Measurements from ENCODE around the gene HOXC11.

Gene HOXC11

DNA sequence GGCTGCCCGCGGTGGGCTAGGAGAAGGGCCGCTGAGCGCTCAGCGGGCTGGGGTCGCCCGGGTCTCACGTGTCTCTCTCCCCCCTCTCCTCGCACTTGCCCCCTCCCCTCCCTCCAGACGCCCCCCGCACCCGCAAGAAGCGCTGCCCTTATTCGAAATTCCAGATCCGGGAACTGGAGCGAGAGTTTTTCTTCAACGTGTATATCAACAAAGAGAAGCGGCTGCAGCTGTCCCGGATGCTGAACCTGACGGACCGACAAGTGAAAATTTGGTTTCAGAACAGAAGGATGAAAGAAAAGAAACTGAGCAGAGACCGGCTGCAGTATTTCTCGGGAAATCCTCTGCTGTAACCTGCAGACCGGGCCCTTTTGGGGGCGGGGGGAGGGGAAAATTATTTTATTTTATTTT lies 2.1 kb downstream of the HOXC11 start:
- no peak for DNase-seq

DNA sequence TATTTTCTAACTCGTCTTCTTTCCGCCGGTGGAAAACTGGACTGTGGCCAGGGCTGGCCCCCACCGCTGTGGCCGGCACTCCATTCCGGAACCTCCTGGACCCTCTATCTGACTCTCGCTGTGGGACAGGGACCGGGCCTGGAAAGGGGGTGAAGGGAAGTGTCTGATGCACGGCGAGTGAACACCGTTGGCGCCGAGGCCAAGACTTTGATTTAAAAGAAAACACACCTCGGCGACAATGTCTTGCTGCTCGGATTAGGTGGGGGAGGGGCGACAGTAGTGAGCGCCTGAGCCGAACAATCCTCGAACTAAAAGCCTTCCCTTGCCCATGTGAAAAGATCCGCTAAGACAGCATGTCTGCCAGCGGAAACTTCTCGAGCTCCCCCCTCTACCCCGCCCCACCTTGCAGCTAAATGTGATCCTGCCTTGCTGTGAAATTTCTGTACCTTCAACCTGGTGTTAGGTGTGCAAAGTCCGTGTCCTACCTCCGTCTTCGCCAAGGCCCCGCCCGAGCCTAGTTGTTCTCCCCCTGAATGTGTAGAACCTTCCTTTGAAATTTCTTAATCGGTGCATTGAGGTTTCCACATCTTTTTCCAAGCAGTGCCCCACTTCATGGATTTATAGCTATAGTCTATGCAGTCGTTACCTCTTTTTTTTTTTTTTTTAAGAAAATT lies 2.7 kb downstream of the HOXC11 start:
- DNase-seq: no peak

DNA sequence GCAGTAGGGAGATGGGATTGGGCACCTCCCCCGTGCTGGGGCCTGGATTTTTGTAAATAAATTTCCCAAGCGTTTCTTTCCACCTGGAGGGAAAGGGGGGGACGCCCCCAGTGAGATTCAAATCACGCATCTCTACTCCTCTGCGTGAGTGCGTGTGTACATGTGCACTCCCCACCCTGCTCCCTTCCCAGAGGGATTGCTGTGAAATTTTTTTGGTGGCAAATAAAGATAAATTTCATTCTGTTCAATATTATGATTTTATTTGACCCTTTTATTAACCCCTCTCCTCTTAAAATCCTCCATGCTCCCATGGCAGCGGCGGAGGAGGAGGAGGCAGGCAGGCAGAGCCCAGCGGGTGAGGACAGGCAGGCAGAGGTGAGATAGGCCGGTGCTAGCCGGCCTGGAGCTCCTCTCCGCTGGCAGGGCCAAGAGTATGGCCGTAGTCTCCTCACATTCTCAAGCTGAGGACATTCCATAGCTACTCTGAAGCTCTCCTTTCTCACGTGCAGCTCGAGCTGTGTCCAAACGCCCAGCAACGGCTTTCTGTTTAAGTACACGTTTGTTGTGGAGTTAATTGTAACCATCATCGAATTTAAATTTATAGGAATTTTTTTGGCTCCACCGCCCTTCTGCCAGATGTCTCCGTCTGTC lies 3.4 kb downstream of the HOXC11 start:
- no peak for DNase-seq

DNA sequence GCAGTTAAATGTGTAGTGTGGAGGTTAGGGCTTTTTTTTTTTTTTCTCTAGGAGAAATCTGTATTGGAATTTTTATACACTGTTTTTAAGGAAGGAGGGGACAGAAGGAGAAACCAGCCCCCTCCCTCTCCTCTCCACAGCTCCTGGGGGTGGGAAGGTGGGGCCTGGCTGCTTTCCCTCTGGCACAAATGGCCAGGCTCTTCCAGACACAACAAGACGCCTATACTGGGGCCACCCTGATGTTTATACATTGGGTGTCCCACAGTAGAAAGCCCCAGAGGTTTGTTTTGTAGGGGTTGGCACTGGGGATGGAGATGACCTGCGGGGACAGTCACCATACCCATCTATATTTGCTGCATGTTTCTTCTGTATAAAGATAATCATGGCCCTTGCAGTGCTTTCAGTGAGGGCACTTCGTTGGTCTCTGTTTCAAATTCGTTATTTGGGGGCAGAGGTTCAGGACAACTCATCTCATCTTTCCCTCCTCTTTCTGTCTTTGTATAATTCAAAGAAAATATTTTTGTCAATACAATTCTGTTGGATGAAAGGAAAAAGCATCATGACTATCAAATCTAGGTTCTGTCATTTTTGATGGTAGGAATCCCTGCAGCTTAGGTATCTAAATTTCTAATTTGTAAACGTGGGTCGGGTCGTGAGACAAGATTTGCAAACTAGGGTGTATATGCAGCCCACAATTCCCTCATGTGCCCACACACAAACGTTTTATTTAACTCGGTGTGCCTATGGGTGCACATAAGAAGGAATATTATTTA lies 4.1 kb downstream of the HOXC11 start:
- DNase-seq: no peak

DNA sequence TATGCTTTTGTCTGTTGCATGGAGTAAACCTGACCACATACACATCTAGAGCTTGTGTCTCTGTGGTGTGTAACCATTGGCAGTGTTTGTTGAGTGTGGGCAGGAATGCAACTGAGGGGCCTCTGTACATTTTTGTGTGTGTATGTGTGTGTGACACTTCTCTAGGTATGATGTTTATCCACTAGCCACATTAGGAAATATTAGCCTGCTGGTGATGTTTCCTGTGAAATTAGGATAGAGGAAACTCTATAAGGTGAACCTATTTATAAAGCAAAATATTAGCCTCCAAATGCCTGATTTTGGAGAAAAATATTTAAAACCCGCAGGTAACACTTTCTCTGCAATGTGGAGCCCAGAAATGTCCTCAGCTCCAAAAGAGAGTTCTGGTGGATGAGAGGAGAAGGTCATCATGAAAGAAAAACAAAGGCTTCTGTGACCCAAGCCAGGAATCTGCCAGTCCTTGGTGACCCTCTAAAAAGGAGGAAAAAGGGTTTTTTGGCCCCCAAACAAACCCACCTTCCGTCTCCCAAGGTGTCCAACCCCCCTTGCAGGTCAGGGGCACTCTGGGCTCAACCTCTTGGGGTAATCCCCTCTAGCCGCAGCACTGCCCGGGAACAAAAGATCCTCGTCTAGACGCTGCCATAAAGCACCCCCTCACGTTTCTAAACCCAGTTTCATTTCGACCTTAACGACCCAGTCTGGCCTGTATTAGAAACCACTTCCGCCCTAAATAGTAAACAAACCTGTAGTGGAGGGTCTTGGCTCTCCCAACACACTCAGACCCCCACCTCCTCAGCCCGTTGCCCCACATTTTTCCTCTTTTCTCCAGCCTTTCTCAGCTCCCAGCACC lies 4.9 kb downstream of the HOXC11 start:
- DNase-seq: no peak

DNA sequence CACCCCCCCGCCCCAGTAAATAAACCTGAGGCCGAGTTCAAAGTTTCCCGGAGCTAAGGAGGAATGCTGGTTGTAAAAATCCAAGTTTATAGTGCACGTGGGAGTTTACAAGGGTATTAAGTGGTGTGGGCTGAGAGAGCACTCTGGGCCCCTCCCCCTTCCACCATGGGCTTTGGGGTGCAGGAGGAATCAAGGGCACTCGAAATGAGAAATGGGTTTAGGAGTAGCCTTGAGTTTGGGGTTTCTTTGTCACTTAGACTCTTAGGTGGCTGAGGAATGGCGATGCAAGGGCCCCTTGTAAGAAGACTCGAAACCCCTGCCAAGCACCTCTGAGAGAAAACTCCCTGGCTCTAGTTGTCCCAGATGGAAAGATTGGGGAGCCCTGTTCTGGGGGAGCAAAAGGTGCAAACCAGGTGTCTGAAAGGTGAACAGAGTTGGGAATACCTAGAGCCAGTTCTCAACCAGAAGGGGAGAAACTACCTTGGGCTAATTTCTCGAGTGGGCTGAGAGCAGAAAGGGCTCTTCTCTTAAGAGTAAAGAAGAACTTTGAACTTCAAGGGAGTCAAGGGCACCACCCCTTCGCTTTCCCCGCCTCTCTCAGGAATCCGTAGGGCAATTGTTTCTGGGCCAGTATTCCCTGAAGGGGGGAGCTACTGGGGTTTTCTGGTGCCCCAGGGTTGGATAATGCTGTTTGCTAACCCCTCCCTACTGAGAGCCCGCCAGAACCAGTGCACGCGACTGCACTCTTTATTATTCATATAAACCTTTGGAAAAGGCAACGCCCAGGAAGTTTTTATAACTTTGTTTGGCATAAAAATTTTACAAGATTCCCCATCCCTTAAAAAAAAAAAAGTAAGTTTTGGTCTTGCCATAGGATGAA lies 5.8 kb downstream of the HOXC11 start:
- no peak for DNase-seq

DNA sequence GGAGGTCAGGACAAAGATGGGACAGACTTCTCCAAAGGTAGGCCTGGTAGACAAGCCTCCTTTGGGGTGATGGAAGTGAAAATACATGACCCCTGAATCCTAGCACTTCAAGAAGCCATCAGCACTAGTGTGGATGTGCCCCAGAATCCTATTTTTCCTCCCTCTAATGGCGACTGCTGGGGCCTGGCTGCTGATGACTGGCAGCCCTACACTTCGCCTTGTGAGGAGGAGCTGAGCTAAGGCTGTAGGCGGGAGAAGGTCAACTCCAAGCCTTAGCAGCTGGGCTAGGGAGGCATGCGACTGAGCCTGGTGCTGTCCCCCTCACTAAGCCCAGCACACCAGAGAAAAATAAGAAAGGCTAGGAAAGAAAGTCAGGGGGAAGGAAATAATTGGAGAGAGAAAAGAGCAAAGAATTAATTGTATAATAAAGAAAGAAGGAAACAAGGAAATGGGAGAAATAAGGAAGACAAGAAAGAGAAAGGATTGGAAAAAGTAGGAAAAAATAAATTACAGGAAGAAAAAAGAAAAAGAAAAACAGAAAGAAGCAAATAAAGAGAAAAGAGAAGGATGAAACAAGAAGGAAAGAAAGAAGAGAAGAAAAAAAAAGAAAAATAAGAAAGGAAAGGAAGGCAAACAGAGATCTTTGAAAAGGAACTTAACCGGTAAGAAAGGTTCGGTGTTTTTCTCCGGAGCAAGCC lies 7.3 kb downstream of the HOXC11 start:
- no peak for DNase-seq

DNA sequence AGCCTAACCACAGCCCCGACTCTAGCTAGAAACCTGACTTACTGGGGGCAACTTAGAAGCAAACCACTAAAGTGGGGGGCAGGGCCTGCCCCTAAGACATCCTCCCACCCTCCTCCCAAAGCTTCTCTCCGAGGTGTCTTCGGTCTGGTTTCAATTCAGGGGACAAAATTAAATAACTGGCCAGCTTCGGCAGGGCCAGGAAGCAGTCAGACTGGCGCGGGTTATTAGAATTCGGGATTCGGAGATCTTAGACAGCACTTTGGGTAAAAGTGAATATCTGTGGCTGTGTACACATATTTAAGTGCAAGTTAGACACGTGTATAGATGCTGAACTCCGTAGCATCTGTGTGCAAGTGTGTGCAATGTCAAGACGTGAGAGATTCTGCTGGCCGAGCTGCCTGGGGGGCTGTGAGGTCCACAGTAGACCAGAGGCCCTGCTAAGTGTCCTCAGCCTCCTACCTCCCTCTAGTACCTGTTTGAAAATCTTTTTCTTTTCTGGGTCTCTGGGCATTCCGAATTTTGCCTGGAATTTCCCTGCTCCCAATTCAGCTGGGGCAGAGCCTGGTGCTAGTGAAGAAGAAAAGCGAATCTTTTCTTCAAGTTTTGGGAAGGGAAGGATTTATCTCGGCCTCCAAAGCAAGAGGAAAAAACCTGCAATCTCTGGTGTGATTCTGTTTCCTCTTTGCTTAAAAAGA lies 8.0 kb downstream of the HOXC11 start:
- DNase-seq: no peak

DNA sequence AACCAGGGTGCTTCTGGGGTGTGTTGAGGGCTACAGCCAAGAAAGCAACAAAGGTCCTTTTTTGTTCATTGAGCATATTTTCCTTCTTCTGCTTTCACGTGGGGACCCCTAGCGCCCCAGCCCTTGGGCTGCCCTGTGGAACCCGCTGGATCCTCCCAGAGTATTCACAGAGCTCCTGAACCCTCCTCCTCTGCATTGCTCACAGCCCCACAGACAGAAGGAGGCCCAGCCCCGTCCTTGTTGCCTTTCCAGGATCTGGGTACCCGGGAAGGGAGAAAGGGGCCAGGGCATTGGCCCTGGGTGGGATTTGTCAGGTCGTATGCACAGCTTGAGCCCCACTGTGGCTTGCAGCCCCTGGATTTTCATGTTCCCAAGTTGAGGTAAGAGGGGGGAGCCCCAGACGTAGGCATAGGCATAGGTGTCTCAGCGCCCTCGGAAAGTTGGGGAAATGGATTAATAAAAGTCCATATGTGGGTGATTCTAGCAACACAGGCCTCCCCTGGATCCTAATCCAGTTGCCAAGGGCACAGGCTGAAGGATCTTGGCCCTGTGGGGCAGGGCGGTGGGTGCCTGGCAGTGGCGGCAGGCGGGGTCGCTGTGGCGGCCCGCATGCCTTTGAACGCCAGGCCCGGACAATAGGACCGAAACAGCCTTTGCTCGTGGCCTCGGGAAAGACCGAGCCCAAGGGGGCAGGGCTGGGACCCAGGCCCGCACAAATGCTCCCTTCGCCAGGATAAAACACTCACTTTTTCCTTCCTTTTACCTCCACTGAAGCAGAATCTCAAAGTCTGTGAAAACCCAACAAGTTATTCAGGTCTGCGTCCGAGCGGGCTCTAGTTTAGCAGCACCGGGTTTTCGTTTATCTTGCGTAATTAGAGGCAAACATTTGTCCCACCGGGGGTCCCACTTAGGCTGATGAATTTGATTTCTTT lies 9.0 kb downstream of the HOXC11 start:
- DNase-seq: no peak

DNA sequence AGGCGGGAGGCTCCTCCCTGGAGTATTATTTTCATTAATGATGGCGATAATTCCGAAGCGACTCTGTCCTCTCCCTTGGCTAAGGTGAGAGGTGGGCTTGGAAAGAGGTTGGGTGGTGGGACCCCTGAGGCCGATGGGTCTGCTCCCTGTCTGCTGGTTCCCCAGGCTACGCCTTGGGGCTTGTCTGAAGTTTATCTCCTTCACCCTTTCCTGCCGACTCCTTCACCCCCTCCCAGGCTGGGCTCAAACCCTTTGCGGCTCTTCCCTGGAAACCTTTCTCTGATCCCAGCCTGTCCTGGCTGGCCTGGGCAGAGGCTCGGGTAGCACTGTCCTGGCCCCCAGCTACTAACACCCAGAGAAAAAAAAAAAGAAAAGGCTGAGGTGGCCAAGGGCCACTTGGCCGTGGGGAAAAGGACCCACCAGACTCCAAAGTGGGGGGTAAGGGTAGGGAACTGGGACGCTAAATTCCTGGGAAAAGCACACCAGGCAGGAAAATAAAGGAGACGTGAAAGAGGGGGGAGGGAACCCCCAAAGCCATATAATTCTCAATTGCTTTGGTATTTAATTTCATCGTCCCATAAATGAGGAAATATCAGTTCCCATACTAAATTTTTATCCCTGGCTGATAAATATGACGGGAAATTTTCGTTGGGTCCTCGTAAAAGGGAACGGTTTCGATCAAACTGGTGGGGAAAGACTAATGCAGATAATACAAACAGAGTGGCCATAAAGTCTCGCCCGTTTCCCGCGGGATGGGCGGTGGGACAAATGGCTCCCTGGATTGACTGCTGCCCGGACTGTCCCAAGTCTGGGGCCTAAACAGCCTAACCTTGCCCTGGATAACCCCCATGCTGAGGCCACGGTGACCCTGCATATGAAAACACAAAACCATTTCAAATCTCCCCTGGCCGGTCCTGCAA lies 10.0 kb downstream of the HOXC11 start:
- no peak for DNase-seq

DNA sequence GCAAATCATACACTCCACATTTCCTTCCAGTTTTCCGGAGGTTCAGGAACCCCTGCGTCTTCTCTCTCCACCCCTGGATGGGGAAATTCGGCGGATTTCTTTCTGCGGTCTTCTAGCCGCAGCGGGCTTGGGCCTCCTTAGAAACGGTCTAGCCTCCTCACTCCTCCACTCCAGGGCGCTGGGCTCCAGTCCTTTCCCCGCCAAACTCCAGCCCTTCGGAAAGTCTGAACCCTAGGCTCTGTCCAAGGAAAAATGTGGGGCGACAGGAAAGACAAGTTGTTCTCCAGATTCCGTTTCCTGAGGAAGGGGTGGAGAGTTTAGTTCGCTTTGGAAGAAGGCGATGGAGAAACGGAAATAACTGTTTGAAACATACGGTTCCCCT lies 10.6 kb downstream of the HOXC11 start:
- DNase-seq: no peak

DNA sequence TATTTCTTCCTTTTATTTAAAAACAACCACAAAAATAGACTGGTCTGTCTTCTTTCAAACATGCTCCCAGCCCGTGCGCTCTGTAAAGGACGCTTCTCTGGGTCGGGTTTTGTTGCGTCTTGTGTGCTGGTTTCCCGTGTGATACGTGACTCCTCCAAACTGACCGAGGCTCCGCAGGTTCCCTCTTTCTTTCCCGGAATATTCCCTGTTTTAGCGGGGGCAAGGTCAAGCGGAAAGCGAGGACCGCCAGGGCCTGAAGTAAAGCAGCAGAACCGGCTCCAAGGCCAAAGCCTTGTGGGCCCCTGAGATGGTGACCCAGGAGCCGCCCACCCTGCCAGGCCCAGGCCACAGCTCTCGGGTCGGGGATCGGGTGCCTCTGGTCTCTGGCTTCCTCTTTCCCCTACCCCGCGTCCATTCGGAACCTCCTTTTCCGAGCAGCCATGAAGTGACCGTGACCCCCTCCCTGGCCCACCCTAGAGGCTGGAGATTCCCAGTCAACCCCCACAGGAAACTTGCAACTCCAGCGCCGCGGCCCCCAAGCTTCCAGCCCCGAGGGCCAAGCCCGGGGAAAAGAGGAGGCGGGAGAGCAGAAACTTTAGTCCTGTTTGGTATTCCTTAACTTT lies 11.1 kb downstream of the HOXC11 start:
- no peak for DNase-seq

DNA sequence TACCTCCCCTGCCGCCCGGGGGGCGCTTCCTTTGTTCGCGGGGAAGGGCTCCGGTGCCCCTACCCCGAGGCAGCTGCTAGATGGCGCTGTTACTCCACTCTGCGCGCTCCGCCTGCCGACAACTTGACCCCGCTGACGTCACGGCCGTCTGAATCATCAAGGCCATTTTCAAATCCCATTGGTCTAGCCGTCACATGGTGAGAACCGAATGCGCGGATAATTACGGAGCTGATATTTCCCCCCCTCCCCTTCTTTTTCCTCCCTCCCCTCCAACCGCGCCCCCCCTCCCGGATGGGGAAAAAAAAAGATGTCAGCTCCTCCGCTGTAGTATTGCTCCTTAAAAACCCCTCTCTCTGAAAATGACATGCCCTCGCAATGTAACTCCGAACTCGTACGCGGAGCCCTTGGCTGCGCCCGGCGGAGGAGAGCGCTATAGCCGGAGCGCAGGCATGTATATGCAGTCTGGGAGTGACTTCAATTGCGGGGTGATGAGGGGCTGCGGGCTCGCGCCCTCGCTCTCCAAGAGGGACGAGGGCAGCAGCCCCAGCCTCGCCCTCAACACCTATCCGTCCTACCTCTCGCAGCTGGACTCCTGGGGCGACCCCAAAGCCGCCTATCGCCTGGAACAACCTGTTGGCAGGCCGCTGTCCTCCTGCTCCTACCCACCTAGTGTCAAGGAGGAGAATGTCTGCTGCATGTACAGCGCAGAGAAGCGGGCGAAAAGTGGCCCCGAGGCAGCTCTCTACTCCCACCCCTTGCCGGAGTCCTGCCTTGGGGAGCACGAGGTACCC lies 12.2 kb downstream of the HOXC11 start, which contains the start of gene HOXC10:
HOXC10 (plus strand) TSS at position 246 of the 791 bp plus-strand sequence; CDS start at position 360, 114 bp downstream.
- peak; percentile 83 for DNase-seq

DNA sequence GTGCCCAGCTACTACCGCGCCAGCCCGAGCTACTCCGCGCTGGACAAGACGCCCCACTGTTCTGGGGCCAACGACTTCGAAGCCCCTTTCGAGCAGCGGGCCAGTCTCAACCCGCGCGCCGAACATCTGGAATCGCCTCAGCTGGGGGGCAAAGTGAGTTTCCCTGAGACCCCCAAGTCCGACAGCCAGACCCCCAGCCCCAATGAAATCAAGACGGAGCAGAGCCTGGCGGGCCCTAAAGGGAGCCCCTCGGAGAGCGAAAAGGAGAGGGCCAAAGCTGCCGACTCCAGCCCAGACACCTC lies 12.7 kb downstream of the HOXC11 start:
- no peak for DNase-seq

DNA sequence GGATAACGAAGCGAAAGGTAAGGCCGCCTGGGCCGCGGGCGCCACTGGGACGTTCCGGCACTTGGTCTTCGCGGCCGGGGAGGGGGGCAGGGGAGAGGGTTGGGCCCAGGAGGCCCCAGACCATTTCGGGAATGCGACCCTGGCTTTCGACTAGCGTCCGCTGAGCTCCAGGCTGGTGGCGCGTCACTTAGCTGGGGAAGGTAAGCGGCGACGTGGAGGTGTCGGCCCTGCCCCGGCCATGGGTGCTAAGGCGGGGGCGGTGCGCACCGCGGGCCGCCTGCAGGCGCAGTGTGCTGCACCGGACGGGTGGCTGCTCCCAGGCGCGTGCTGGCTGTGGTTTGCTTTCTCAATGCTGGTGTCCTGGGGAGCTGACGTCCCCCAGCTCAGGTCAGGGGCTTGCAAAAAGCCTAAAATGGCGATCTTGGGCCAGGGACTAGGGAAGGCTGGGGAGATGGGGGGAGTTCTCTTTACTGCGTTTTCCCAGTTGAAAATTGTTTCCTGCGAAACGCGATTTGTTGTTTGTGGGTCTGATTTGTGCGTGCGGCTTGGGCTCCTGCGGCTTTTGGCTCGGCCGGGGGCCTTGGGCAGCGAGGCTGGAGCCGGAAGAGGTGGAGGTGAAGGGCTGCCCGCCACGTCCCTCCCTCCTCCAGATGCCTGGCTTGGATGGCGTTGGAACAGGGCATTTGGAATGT lies 13.2 kb downstream of the HOXC11 start:
- no peak for DNase-seq

DNA sequence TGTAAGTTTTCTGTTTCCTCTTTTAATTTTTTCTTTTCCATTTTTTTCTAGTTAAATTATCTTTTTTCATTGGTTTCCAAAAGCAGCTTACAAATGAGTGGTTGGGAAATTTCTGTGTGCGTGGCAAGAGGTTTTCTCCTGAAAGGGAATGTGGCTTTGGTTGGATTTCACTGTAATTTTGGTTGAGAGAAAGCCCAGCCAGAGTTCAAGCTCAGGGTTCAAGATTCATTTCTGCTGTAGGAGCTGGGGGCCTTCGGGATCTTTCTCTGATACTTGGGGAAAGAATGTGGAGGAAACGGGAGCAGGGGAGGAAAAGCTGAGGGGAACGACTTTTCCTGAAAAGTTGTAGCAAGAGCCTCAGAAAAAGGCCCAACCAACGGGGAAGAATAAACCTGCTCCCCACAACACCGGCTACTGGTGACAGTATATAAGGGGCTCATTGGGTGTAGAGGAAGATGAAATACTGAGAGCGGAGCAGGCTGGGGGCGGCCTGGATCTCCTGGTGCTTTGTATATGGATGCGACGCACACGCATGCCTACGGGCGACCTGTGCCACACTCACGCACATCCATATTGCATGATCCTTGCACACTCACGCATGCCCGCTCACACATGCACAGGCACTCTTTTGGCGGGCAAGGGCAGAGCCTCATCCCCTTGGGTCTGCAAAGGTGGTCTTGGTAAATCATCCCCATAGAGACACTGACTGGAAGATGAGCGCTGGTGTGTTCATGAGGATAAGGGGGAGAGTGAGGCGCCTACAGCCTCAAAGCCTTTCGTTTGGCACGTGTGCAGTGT lies 14.0 kb downstream of the HOXC11 start:
- no peak for DNase-seq

Measured in CD4-positive, alpha-beta T cell treated with Interleukin-6 for 4 hours (primary cell).